Ascending aorta (tissue), 2 donors: ENCODE measurements around the gene HDGFL2. TPM values are rescaled to one million over a fixed set of nuclear protein-coding genes. Genes with fewer than 3 reads are reported as not detected.

ENCODE experiments used
- DNase-seq, 2 donors: peaks; one replicate each; pipeline ENCODE4 v3.0.0-alpha.2; 2019; ENCODE audit warnings: low spot score in 2 of 2
- H3K27ac ChIP-seq, 2 donors: fragments of 200-600 bp; sonication (generic); one replicate each; pipeline ENCODE4 v1.5.1; 2016 to 2017; ENCODE audit warnings: mild to moderate bottlenecking in 1 of 2
- H3K27me3 ChIP-seq: fragments of 200-600 bp; sonication (generic); one replicate; pipeline ENCODE4 v1.5.1; 2017
- H3K36me3 ChIP-seq, 2 donors: fragments of 200-600 bp; sonication (generic); one replicate each; pipeline ENCODE4 v1.5.1; 2016
- H3K4me1 ChIP-seq, 2 donors: fragments of 200-600 bp; sonication (generic); one replicate each; pipeline ENCODE4 v1.5.1; 2016 to 2017; ENCODE audit warnings: mild to moderate bottlenecking in 1 of 2
- H3K4me3 ChIP-seq, 2 donors: fragments of 200-600 bp; sonication (generic); one replicate each; pipeline ENCODE4 v1.5.1; 2016 to 2017; ENCODE audit warnings: mild to moderate bottlenecking in 1 of 2
- H3K9me3 ChIP-seq, 2 donors: fragments of 200-600 bp; sonication (generic); one replicate each; pipeline ENCODE4 v1.5.1; 2016
- intact Hi-C: fragments of 100-400 bp; cut with DNase I; formaldehyde crosslinking; loops from one replicate; pipeline ENCODE4 v1.15.1; 2023
- total RNA-seq: library from RNA; depleted of rRNA; stranded (reverse); fragments of >200 nt; gene quantifications from one replicate; pipeline ENCODE4 v1.1.0, GENCODE V29; 2016
- TF ChIP-seq, protein P1 (sequence below), 3 experiments: fragments of 200-600 bp in 2 of 3; fragments of 450-650 bp in 1 of 3; sonication (generic) in 2 of 3; IDR thresholded peaks; one replicate each; pipeline ENCODE4 v1.5.1; 2016 to 2019; ENCODE audit warnings: antibody characterized with exemption in 3 of 3, mild to moderate bottlenecking in 1 of 3, moderate library complexity in 1 of 3

The HDGFL2 gene
- total RNA-seq, 1 donor from 2014 or later = 15.4 TPM

DNA sequence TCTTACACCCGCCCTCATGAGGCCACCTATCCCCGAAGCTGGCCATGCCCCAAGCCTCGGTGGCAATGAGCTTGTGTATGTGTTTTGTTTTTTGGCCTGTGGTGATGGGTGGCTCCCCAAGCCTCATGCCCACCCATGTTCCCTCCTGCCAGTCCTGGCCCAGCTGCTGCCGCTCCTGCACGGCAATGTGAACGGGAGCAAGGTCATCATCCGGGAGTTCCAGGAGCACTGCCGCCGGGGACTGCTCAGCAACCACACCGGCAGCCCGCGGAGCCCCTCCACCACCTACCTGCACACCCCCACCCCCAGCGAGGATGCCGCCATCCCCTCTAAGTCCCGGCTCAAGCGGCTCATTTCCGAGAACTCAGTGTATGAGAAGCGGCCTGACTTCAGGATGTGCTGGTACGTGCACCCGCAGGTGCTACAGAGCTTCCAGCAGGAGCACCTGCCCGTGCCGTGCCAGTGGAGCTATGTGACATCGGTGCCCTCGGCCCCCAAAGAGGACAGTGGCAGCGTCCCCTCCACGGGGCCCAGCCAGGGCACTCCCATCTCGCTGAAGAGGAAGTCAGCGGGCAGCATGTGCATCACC is 39.1 kb upstream of the HDGFL2 start:
- peaks cover 7 to 12% of the 10 kb centered on the region in 2 donors for H3K36me3 ChIP-seq
- intact Hi-C loops = no loop called here

DNA sequence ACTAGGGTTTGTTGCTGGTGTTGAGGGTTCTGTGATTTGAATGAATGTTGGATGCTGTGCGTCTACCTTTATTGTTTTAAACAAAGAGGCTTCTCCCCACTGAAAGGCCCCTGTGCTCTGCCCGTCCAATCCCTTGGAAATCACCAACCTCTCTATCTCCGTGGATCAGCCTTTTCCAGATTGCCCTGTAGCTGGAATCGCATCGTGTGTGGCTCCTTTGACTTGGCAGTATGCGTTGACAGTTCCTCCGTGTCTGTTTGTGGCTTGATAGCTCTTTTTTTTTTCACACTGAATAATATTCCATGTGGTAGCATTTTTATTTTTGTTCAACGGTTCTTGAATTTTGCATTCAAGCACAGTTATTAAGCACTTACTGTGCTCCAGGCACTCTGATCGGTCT is 37.7 kb upstream of the HDGFL2 start:
- H3K27ac ChIP-seq = no peak overlapping the region
- H3K36me3 ChIP-seq = peaks cover 7 to 12% of the 10 kb centered on the region in 2 donors
- no peak for DNase-seq
- H3K4me1 ChIP-seq = no peaks in the 10 kb centered on the region
- intact Hi-C loops = no loop called here
- no peaks in the 10 kb centered on the region for H3K27me3 ChIP-seq
- H3K4me3 ChIP-seq = no peak overlapping the region
- TF ChIP-seq, protein P1, sequence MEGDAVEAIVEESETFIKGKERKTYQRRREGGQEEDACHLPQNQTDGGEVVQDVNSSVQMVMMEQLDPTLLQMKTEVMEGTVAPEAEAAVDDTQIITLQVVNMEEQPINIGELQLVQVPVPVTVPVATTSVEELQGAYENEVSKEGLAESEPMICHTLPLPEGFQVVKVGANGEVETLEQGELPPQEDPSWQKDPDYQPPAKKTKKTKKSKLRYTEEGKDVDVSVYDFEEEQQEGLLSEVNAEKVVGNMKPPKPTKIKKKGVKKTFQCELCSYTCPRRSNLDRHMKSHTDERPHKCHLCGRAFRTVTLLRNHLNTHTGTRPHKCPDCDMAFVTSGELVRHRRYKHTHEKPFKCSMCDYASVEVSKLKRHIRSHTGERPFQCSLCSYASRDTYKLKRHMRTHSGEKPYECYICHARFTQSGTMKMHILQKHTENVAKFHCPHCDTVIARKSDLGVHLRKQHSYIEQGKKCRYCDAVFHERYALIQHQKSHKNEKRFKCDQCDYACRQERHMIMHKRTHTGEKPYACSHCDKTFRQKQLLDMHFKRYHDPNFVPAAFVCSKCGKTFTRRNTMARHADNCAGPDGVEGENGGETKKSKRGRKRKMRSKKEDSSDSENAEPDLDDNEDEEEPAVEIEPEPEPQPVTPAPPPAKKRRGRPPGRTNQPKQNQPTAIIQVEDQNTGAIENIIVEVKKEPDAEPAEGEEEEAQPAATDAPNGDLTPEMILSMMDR (IDR thresholded peaks at IDR 0.05) = no peak
- no peaks in the 10 kb centered on the region for H3K9me3 ChIP-seq

More for the DNA sequence above, 39.1 kb upstream of the HDGFL2 start:
- H3K4me1 ChIP-seq = no peaks in the 10 kb centered on the region
- H3K27ac ChIP-seq = no peak overlapping the region
- H3K4me3 ChIP-seq = no peak overlapping the region
- TF ChIP-seq, protein P1 (IDR thresholded peaks at IDR 0.05) = no peak
- DNase-seq = no peak
- no peaks in the 10 kb centered on the region for H3K9me3 ChIP-seq
- no peaks in the 10 kb centered on the region for H3K27me3 ChIP-seq

DNA sequence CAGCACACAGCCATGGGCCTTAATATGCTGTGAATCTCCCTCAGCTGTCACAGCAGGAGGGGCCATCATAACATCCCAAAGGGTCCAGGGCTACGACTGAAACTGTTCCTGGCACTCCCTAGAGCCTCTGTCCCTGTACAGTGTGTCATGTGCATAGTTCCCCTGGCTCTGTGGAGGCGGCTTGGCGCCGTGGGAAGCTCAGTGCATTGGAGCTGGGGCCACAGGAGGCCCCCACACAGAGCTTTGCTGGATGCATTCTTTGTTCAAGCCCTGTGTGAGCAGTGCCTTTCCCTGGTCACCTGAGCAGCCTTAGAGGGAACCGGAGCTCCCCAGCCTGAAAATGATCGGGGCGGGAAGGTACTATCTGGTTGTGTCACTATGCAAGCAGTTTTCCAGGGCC is 35.9 kb upstream of the HDGFL2 start:
- H3K36me3 ChIP-seq = peaks cover 7 to 11% of the 10 kb centered on the region in 2 donors
- no peaks in the 10 kb centered on the region for H3K27me3 ChIP-seq
- no peaks in the 10 kb centered on the region for H3K9me3 ChIP-seq
- no peak for DNase-seq
- H3K4me1 ChIP-seq = no peaks in the 10 kb centered on the region
- H3K4me3 ChIP-seq = no peak overlapping the region
- intact Hi-C loops = no loop called here
- no peak overlapping the region for H3K27ac ChIP-seq
- TF ChIP-seq, protein P1 (IDR thresholded peaks at IDR 0.05) = no peak

DNA sequence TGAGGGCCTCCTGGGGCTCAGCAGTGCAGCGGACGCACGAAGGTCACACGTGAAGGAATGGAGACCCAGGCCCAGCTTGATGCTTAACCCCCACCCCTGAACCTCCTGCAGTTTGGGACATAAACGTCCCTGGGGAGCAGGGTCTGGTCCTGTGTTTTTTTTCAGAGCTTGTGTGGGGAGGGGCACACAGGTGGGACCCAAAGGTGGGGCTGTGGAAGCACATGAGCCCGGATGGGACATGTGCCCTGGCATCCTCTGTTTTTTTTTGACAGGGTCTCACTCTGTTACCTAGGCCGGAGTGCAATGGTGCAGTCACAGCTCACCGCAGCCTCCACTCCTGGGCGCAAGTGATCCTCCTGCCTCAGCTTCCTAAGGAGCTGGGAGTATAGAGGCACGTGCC is 35.0 kb upstream of the HDGFL2 start:
- DNase-seq = no peak
- peaks cover 2 to 7% of the 10 kb centered on the region in 2 donors for H3K36me3 ChIP-seq
- no peak overlapping the region for H3K4me3 ChIP-seq
- no peak overlapping the region for H3K27ac ChIP-seq
- H3K4me1 ChIP-seq = no peaks in the 10 kb centered on the region
- H3K27me3 ChIP-seq = no peaks in the 10 kb centered on the region
- TF ChIP-seq, protein P1 (IDR thresholded peaks at IDR 0.05) = no peak
- H3K9me3 ChIP-seq = no peaks in the 10 kb centered on the region
- intact Hi-C loops = no loop called here

DNA sequence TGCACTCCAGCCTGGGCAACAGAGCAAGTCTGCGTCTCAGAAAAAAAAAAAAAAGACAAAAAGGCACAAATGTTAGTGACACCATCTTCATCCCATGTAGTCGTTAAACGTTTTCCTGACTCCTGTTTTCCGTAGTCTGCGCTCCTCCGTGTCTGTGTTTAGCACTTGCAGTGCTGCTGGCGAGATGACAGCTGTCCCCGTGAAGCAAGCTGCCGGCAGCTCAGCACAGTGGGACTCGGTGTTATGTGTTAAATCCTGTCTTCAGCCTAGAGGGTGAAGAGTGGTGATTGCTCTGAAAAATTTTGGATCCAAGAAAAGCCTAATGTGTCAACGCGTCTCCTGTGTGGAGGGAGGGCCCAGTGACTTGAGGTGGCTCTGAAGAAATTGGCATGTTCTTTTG is 32.9 kb upstream of the HDGFL2 start:
- intact Hi-C loops = no loop called here
- no peaks in the 10 kb centered on the region for H3K27me3 ChIP-seq
- TF ChIP-seq, protein P1 (IDR thresholded peaks at IDR 0.05) = no peak
- H3K9me3 ChIP-seq = no peaks in the 10 kb centered on the region
- no peak for DNase-seq
- no peak overlapping the region for H3K4me3 ChIP-seq
- H3K27ac ChIP-seq = no peak overlapping the region
- H3K36me3 ChIP-seq = peaks cover 0 to under 1% of the 10 kb centered on the region in 2 donors
- no peaks in the 10 kb centered on the region for H3K4me1 ChIP-seq
